MM.1S (cell line): ENCODE data around the gene ITGB1.

Experiments
- DNase-seq: peaks from one replicate; pipeline ENCODE4 v3.0.0-alpha.2; 2015
- H2AFZ ChIP-seq: fragments of 300-600 bp; sonication (generic); 2 replicates; pipeline ENCODE4 v1.6.0; 2016; ENCODE audit warnings: antibody characterized with exemption, low read length
- H3F3A ChIP-seq: fragments of 300-600 bp; sonication (generic); 2 replicates; pipeline ENCODE4 v1.6.1; 2016; ENCODE audit warnings: mild to moderate bottlenecking, antibody characterized with exemption, low read length, moderate library complexity, mixed read lengths; ENCODE audit not compliant: insufficient read depth
- H3K27ac ChIP-seq: fragments of 300-600 bp; sonication (generic); 2 replicates; pipeline ENCODE4 v1.5.1; 2016; ENCODE audit warnings: mild to moderate bottlenecking, low read length
- H3K27me3 ChIP-seq: fragments of 300-600 bp; sonication (generic); replicated peaks from 2 replicates; pipeline ENCODE4 v1.6.0; 2016; ENCODE audit warnings: low read length; ENCODE audit not compliant: insufficient read depth
- H3K36me3 ChIP-seq: fragments of 300-600 bp; sonication (generic); replicated peaks from 2 replicates; pipeline ENCODE4 v1.6.1; 2016; ENCODE audit warnings: mild to moderate bottlenecking, low read length, mixed read lengths; ENCODE audit not compliant: insufficient read depth
- H3K4me1 ChIP-seq: fragments of 300-600 bp; sonication (generic); 2 replicates; pipeline ENCODE4 v1.6.1; 2016; ENCODE audit warnings: low read length, mixed read lengths
- H3K4me2 ChIP-seq: fragments of 300-600 bp; sonication (generic); 2 replicates; pipeline ENCODE4 v1.6.0; 2016; ENCODE audit warnings: low read depth, low read length
- H3K4me3 ChIP-seq: fragments of 300-600 bp; sonication (generic); 2 replicates; pipeline ENCODE4 v1.5.1; 2016; ENCODE audit warnings: low read length, mixed read lengths
- H3K79me2 ChIP-seq: fragments of 300-600 bp; sonication (generic); 2 replicates; pipeline ENCODE4 v1.6.1; 2016; ENCODE audit warnings: mixed run types, low read length, mixed read lengths
- H3K9ac ChIP-seq: fragments of 300-600 bp; sonication (generic); 2 replicates; pipeline ENCODE4 v1.6.1; 2016; ENCODE audit warnings: low read length, mixed read lengths
- H3K9me2 ChIP-seq: fragments of 300-600 bp; sonication (generic); replicated peaks from 2 replicates; pipeline ENCODE4 v1.6.1; 2016; ENCODE audit warnings: mild to moderate bottlenecking, low read length, mixed read lengths; ENCODE audit not compliant: insufficient read depth
- H3K9me3 ChIP-seq: fragments of 300-600 bp; sonication (generic); replicated peaks from 2 replicates; pipeline ENCODE4 v1.6.1; 2016; ENCODE audit warnings: mild to moderate bottlenecking, low read length, mixed read lengths; ENCODE audit not compliant: insufficient read depth
- H4K20me1 ChIP-seq: fragments of 300-600 bp; sonication (generic); 2 replicates; pipeline ENCODE4 v1.6.1; 2016; ENCODE audit warnings: mild to moderate bottlenecking, low read length, moderate library complexity, mixed read lengths; ENCODE audit not compliant: insufficient read depth
- CTCF ChIP-seq: fragments of 300-600 bp; sonication (generic); IDR thresholded peaks from 2 replicates; pipeline ENCODE4 v1.5.1; 2016; ENCODE audit warnings: antibody characterized with exemption, low read length, mixed read lengths
- EZH2 ChIP-seq: fragments of 300-600 bp; sonication (generic); optimal IDR thresholded peaks from 2 replicates; pipeline ENCODE3; 2017; ENCODE audit warnings: low read depth, mild to moderate bottlenecking, antibody characterized with exemption, low read length, mixed read lengths
- EZH2phosphoT487 ChIP-seq: fragments of 300-600 bp; sonication (generic); IDR thresholded peaks from 2 replicates; pipeline ENCODE4 v1.6.1; 2018; ENCODE audit warnings: antibody characterized with exemption, low read length

ITGB1 gene

GRCh38 chr10:32990811-32991210, 32.8 kb upstream of the ITGB1 start:
- TF ChIP-seq CTCF (no peak), EZH2 (no peak), EZH2phosphoT487 (no peak)
- Histone ChIP-seq H3K4me3 (no peak overlapping the region), H3K4me1 (peaks cover 9% of the 10 kb centered on the region; the same call in 1 of the 2 replicates), H3K79me2 (no peaks in the 10 kb centered on the region), H2AFZ (no peak overlapping the region), H3K36me3 (no peaks in the 10 kb centered on the region), H3K27me3 (no peaks in the 10 kb centered on the region), H3K9ac (no peak overlapping the region), H3K9me2 (no peaks in the 10 kb centered on the region), H3K27ac (no peak overlapping the region), H3K4me2 (no peak overlapping the region), H4K20me1 (no peaks in the 10 kb centered on the region), H3F3A (0 out of 2 replicates have a peak, but pooled peaks cover 2% of the 10 kb centered on the region), H3K9me3 (no peaks in the 10 kb centered on the region)
- DNase-seq = no peak

GRCh38 chr10:32988604-32989003, 30.6 kb upstream of the ITGB1 start:
- Histone ChIP-seq H2AFZ (no peak overlapping the region), H3K4me3 (no peak overlapping the region), H3K79me2 (no peaks in the 10 kb centered on the region), H3K9me2 (no peaks in the 10 kb centered on the region), H3K4me1 (0 out of 2 replicates have a peak, but pooled peaks cover 9% of the 10 kb centered on the region), H3K4me2 (no peak overlapping the region), H3K27me3 (no peaks in the 10 kb centered on the region), H3F3A (no peaks in the 10 kb centered on the region), H3K9me3 (no peaks in the 10 kb centered on the region), H4K20me1 (no peaks in the 10 kb centered on the region), H3K27ac (no peak overlapping the region), H3K9ac (no peak overlapping the region), H3K36me3 (no peaks in the 10 kb centered on the region)
- TF ChIP-seq EZH2phosphoT487 = no peak
- TF ChIP-seq EZH2 = no peak
- no peak for TF ChIP-seq CTCF
- no peak for DNase-seq

GRCh38 chr10:32987172-32987571, 29.1 kb upstream of the ITGB1 start:
- Histone ChIP-seq H3K9ac (no peak overlapping the region), H3K27ac (no peak overlapping the region), H3K27me3 (no peaks in the 10 kb centered on the region), H3K4me1 (0 out of 2 replicates have a peak, but pooled peaks cover 9% of the 10 kb centered on the region), H3K4me3 (no peak overlapping the region), H3K9me3 (no peaks in the 10 kb centered on the region), H3K4me2 (no peak overlapping the region), H3K9me2 (no peaks in the 10 kb centered on the region), H3K36me3 (no peaks in the 10 kb centered on the region), H2AFZ (no peak overlapping the region), H4K20me1 (no peaks in the 10 kb centered on the region), H3F3A (no peaks in the 10 kb centered on the region), H3K79me2 (no peaks in the 10 kb centered on the region)
- TF ChIP-seq EZH2phosphoT487 (no peak), EZH2 (no peak), CTCF (no peak)
- DNase-seq = no peak
